ENCODE results near the gene RFC2.

DNA sequence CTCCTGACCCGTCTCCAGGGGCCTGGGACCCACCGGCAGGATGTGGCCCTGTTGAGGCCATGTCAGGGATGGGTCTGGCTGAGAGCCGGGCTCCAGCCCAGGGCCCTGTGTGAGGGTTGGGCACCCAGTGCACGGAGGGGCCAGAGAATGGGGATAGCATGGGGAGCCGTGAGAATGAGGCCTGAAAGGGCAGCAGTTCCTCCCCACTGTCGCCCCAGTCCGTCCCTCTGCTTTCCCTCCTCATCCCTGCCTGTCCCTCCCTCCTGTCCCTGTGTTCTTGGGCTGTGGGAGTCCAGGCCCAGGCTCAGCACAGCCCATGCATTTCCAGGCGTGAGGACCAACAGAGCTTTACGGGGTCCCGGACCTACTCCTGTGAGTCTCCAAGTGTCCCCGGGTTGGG, 34.8 kb downstream of the RFC2 start:
- no peak for TF ChIP-seq EZH2 (IDR thresholded peaks at IDR 0.05; ENCODE audit: borderline replicate concordance, low read depth, low read length, severe bottlenecking)
- TF ChIP-seq, protein P1, sequence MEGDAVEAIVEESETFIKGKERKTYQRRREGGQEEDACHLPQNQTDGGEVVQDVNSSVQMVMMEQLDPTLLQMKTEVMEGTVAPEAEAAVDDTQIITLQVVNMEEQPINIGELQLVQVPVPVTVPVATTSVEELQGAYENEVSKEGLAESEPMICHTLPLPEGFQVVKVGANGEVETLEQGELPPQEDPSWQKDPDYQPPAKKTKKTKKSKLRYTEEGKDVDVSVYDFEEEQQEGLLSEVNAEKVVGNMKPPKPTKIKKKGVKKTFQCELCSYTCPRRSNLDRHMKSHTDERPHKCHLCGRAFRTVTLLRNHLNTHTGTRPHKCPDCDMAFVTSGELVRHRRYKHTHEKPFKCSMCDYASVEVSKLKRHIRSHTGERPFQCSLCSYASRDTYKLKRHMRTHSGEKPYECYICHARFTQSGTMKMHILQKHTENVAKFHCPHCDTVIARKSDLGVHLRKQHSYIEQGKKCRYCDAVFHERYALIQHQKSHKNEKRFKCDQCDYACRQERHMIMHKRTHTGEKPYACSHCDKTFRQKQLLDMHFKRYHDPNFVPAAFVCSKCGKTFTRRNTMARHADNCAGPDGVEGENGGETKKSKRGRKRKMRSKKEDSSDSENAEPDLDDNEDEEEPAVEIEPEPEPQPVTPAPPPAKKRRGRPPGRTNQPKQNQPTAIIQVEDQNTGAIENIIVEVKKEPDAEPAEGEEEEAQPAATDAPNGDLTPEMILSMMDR (IDR thresholded peaks at IDR 0.05; ENCODE audit: borderline replicate concordance, extremely low read depth, low read length, poor library complexity, severe bottlenecking) = no peak

Measured in DND-41 (cell line).